ENCODE data around the gene C9orf78. TPM values are rescaled to one million over a fixed set of nuclear protein-coding genes. Genes with fewer than 3 reads are reported as not detected.

C9orf78 gene
- total RNA-seq, 1 donor from 2014 or later = 30.8 TPM

- Mint-ChIP-seq H3K36me3 (ENCODE audit: insufficient read depth) (no peaks in the 10 kb centered on the region), H3K4me3 (ENCODE audit: low read depth) (no peak overlapping the region), H3K27me3 (peaks cover 7% of the 10 kb centered on the region), H3K27ac (no peak overlapping the region), H3K4me1 (ENCODE audit: low read depth) (no peaks in the 10 kb centered on the region), H3K9me3 (ENCODE audit: low read depth) (no peaks in the 10 kb centered on the region)
- TF ChIP-seq CTCF (IDR thresholded peaks at IDR 0.05; ENCODE audit: unreplicated experiment) = no peak
- DNase-seq (ENCODE audit: low spot score, unreplicated experiment) = no peak
Observed at GRCh38 chr9:129779560-129780190, 55.4 kb downstream of the C9orf78 start.

- TF ChIP-seq CTCF (IDR thresholded peaks at IDR 0.05; ENCODE audit: unreplicated experiment) = no peak
- Mint-ChIP-seq H3K27ac (no peak overlapping the region), H3K36me3 (ENCODE audit: insufficient read depth) (no peaks in the 10 kb centered on the region), H3K4me1 (ENCODE audit: low read depth) (no peaks in the 10 kb centered on the region), H3K27me3 (peaks cover 7% of the 10 kb centered on the region), H3K4me3 (ENCODE audit: low read depth) (no peak overlapping the region), H3K9me3 (ENCODE audit: low read depth) (no peaks in the 10 kb centered on the region)
- no peak for DNase-seq (ENCODE audit: low spot score, unreplicated experiment)
Observed at GRCh38 chr9:129778469-129778868, 56.6 kb downstream of the C9orf78 start.

DNA sequence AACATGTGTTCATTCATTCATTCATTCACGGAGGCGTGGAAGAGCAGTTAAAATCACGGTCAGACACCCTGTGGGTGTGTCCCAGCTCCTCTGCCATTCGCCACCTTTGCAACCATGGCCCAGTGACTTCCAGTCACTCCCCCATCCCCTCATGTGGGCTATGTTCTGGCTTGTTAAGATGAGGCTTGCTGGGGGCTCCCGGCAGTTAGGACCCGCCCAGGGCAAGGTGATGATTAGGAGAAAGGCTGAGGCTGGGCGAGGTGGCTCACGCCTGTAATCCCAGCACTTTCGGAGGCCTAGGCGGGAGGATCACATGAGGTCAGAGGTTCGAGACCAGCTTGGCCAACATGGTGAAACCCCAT lies 57.3 kb downstream of the C9orf78 start:
- no peaks in the 10 kb centered on the region for H3K36me3 Mint-ChIP-seq (ENCODE audit: insufficient read depth)
- no peak for DNase-seq (ENCODE audit: low spot score, unreplicated experiment)
- no peak overlapping the region for H3K4me3 Mint-ChIP-seq (ENCODE audit: low read depth)
- H3K27ac Mint-ChIP-seq = no peak overlapping the region
- H3K4me1 Mint-ChIP-seq (ENCODE audit: low read depth) = no peaks in the 10 kb centered on the region
- H3K9me3 Mint-ChIP-seq (ENCODE audit: low read depth) = no peaks in the 10 kb centered on the region
- H3K27me3 Mint-ChIP-seq = peaks cover 7% of the 10 kb centered on the region
- TF ChIP-seq CTCF (IDR thresholded peaks at IDR 0.05; ENCODE audit: unreplicated experiment) = no peak

Small RNAs within 50 kb of the gene (microRNA-seq; reads per million reads assigned to microRNA genes)
- gene MIR6855 (ENCODE audit: borderline number of aligned reads, unreplicated experiment) = not detected

Other genes with a start within 250 kb of the C9orf78 start
- gene C9orf50, start 214.2 kb downstream of the C9orf78 start, total RNA-seq = 0.27 and 0.43 TPM in 2 replicates
- 25.9 and 26.8 TPM in 2 replicates for gene NTMT1, start 209.1 kb downstream of the C9orf78 start, total RNA-seq
- gene ASB6, start 193.1 kb downstream of the C9orf78 start, total RNA-seq = 19.7 and 20.5 TPM in 2 replicates
- gene PRRX2, start 169.6 kb downstream of the C9orf78 start, total RNA-seq = 0.79 and 0.91 TPM in 2 replicates
- gene PTGES, start 82.2 kb downstream of the C9orf78 start, total RNA-seq = 0.19 TPM in 1 of 2 replicates, not detected in the other
- 14.7 and 19.8 TPM in 2 replicates for gene TOR1B, start 32.1 kb downstream of the C9orf78 start, total RNA-seq
- 33.1 and 39.0 TPM in 2 replicates for gene TOR1A, start 11.1 kb downstream of the C9orf78 start, total RNA-seq
- gene USP20, start 183 bp upstream of the C9orf78 start, total RNA-seq = 41.2 and 41.8 TPM in 2 replicates
- 38.9 and 44.1 TPM in 2 replicates for gene FNBP1, start 207.9 kb upstream of the C9orf78 start, total RNA-seq
- gene GPR107, start 218.6 kb upstream of the C9orf78 start, total RNA-seq = 46.7 and 48.7 TPM in 2 replicates

All from progenitor cell of endocrine pancreas (in vitro differentiated cells).